WERI-Rb-1 (cell line): Measurements from ENCODE around the gene RABGEF1.
A peak's percentile ranks its signal among the peaks of the same experiment; 100 is the strongest.
"Not testable (repeated sequence)": the region's sequence is repeated elsewhere in the genome, so short reads cannot be mapped to it uniquely, and the experiment has no call there.

Experiments
- DNase-seq: peaks from one replicate; pipeline ENCODE4 v3.0.0-alpha.2; 2020
- H3K27ac ChIP-seq: fragments of 250-450 bp; sonication (Bioruptor Pico); 2 replicates; pipeline ENCODE4 v1.5.1; 2020; ENCODE audit warnings: mild to moderate bottlenecking, moderate library complexity
- H3K27me3 ChIP-seq: fragments of 250-450 bp; sonication (Bioruptor Pico); 2 replicates; pipeline ENCODE4 v1.5.1; 2021; ENCODE audit warnings: mild to moderate bottlenecking, low read depth, moderate library complexity; ENCODE audit not compliant: insufficient read depth, severe bottlenecking
- H3K36me3 ChIP-seq: fragments of 250-450 bp; sonication (Bioruptor Pico); 2 replicates; pipeline ENCODE4 v1.5.1; 2020; ENCODE audit warnings: mild to moderate bottlenecking, moderate library complexity
- H3K4me3 ChIP-seq: 2 replicates; pipeline ENCODE4 v1.5.1; 2011; ENCODE audit warnings: low read depth, mild to moderate bottlenecking, control low read depth, low read length
- H3K9me3 ChIP-seq: fragments of 250-450 bp; sonication (Bioruptor Pico); 2 replicates; pipeline ENCODE4 v1.5.1; 2021; ENCODE audit warnings: mild to moderate bottlenecking, moderate library complexity; ENCODE audit not compliant: severe bottlenecking
- CTCF ChIP-seq: IDR thresholded peaks from 2 replicates; pipeline ENCODE4 v1.5.1; 2011; ENCODE audit warnings: low read depth, mild to moderate bottlenecking, control low read depth, inconsistent platforms, low read length

Gene RABGEF1

GRCh38 chr7:66844552-66845378 is 104.2 kb downstream of the RABGEF1 start:
- Histone ChIP-seq H3K4me3 (peak overlapping the region; percentile 93), H3K27me3 (no peaks in the 10 kb centered on the region), H3K27ac (peak overlapping the region; percentile 58), H3K9me3 (no peaks in the 10 kb centered on the region), H3K36me3 (no peaks in the 10 kb centered on the region)
- DNase-seq, result peak; percentile 98
- 0 out of 2 replicates have a peak, but pooled peaks have one; percentile 34 for TF ChIP-seq CTCF

GRCh38 chr7:66845379-66846095 is 105.0 kb downstream of the RABGEF1 start:
- peak overlapping the region; percentile 58 for H3K27ac ChIP-seq
- no peaks in the 10 kb centered on the region for H3K9me3 ChIP-seq
- TF ChIP-seq CTCF, result no peak
- H3K36me3 ChIP-seq, result no peaks in the 10 kb centered on the region
- DNase-seq, result no peak
- no peaks in the 10 kb centered on the region for H3K27me3 ChIP-seq
- H3K4me3 ChIP-seq, result peak overlapping the region; percentile 93

GRCh38 chr7:66846096-66846445 is 105.5 kb downstream of the RABGEF1 start:
- not testable (repeated sequence) for DNase-seq, H3K9me3 ChIP-seq, H3K36me3 ChIP-seq, H3K27ac ChIP-seq, H3K4me3 ChIP-seq, H3K27me3 ChIP-seq

GRCh38 chr7:66847523-66847855 is 107.0 kb downstream of the RABGEF1 start:
- not testable (repeated sequence) for H3K27me3 ChIP-seq, H3K9me3 ChIP-seq, H3K36me3 ChIP-seq, H3K27ac ChIP-seq, DNase-seq, H3K4me3 ChIP-seq

GRCh38 chr7:66847879-66848790 is 107.6 kb downstream of the RABGEF1 start:
- DNase-seq, result no peak
- no peak for TF ChIP-seq CTCF
- Histone ChIP-seq H3K9me3 (no peaks in the 10 kb centered on the region), H3K27me3 (no peaks in the 10 kb centered on the region), H3K36me3 (no peaks in the 10 kb centered on the region), H3K27ac (no peak overlapping the region), H3K4me3 (no peak overlapping the region)

- TF ChIP-seq CTCF, result no peak
- Histone ChIP-seq H3K4me3 (no peak overlapping the region), H3K27me3 (no peaks in the 10 kb centered on the region), H3K9me3 (no peaks in the 10 kb centered on the region), H3K27ac (no peak overlapping the region), H3K36me3 (no peaks in the 10 kb centered on the region)
- DNase-seq, result no peak
These were observed 118.8 kb downstream of the RABGEF1 start for GRCh38 chr7:66859339-66859738.
